Activated CD8-positive, alpha-beta memory T cell treated with anti-CD3 and anti-CD28 coated beads for 36 hours (primary cell): ENCODE measurements around the gene IRS1. TPM values are rescaled to one million over a fixed set of nuclear protein-coding genes. Genes with fewer than 3 reads are reported as not detected.

ENCODE experiments used
- CTCF ChIA-PET: fragments of 350-600 bp; sonication (Branson Sonifier 250); formaldehyde crosslinking; loops from one replicate; lab custom pipeline; 2021; ENCODE audit warnings: antibody characterized with exemption; lab: Charles Lee
- POLR2A ChIA-PET: fragments of 350-600 bp; sonication (Branson Sonifier 250); formaldehyde crosslinking; loops from one replicate; lab custom pipeline; 2021; ENCODE audit warnings: antibody characterized with exemption; lab: Charles Lee
- total RNA-seq, 2 experiments: library from RNA; stranded (reverse); gene quantifications; one replicate each; pipeline ENCODE4 v1.2.3, GENCODE V29; 2021

The IRS1 gene
- total RNA-seq, 2 experiments from 2014 or later, result 3.7 to 4.8 TPM

GRCh38 chr2:226829721-226830631 is 30.4 kb upstream of the IRS1 start:
- ChIA-PET POLR2A (no interaction called here), CTCF (no interaction called here)

GRCh38 chr2:226828191-226828590 is 28.6 kb upstream of the IRS1 start:
- ChIA-PET CTCF (interaction anchor here (0.6 kb wide), 1 partner anchor 1168 kb away, joined by 4 read pairs; no protein-coding TSS in a partner anchor), POLR2A (no interaction called here)

- ChIA-PET CTCF (interaction anchor here (1.4 kb wide), 1 partner anchor 25 kb away, joined by 3 read pairs; the partner anchor contains the start of gene IRS1), POLR2A (no interaction called here)
Measured at GRCh38 chr2:226825056-226825455, 25.4 kb upstream of the IRS1 start.

- POLR2A ChIA-PET, result no interaction called here
Measured at GRCh38 chr2:226818930-226819329, 19.3 kb upstream of the IRS1 start.

GRCh38 chr2:226813148-226813701 is 13.6 kb upstream of the IRS1 start:
- ChIA-PET POLR2A (no interaction called here), CTCF (no interaction called here)

More at GRCh38 chr2:226818930-226819329, 19.3 kb upstream of the IRS1 start:
- CTCF ChIA-PET, result no interaction called here

- ChIA-PET POLR2A (no interaction called here), CTCF (no interaction called here)
Measured at GRCh38 chr2:226803410-226803809, 3.8 kb upstream of the IRS1 start.

GRCh38 chr2:226802573-226802972 is 3.0 kb upstream of the IRS1 start:
- ChIA-PET CTCF (interaction anchor here (0.6 to 1.2 kb wide), 8 partner anchors 9 to 1137 kb away, joined by 3 to 6 read pairs (median 3); no protein-coding TSS in a partner anchor), POLR2A (no interaction called here)

GRCh38 chr2:226800941-226801784 is 1.5 kb upstream of the IRS1 start:
- CTCF ChIA-PET, result interaction anchor here (1.1 to 1.6 kb wide), 2 partner anchors 35 to 585 kb away, joined by 4 to 5 read pairs; partner anchors contain the start of gene RHBDD1
- POLR2A ChIA-PET, result interaction anchor here (1.8 kb wide), 1 partner anchor 34 kb away, joined by 15 read pairs; the partner anchor contains the start of gene RHBDD1

GRCh38 chr2:226799976-226800940 is 638 bp upstream of the IRS1 start:
- CTCF ChIA-PET, result interaction anchor here (0.7 to 1.6 kb wide), 6 partner anchors 11 to 584 kb away, joined by 3 to 5 read pairs (median 3); partner anchors contain the start of gene RHBDD1
- POLR2A ChIA-PET, result interaction anchor here (1.3 to 1.8 kb wide), 2 partner anchors 35 to 37 kb away, joined by 3 to 15 read pairs; partner anchors contain the start of gene RHBDD1

GRCh38 chr2:226798422-226799210 is 1.0 kb downstream of the IRS1 start:
- POLR2A ChIA-PET, result interaction anchor here (0.5 to 1.6 kb wide), 2 partner anchors 37 to 259 kb away, joined by 6 to 9 read pairs; no protein-coding TSS in a partner anchor
- CTCF ChIA-PET, result interaction anchor here (1.2 kb wide), 1 partner anchor 247 kb away, joined by 3 read pairs; no protein-coding TSS in a partner anchor

GRCh38 chr2:226797989-226798421 is 1.6 kb downstream of the IRS1 start:
- ChIA-PET POLR2A (interaction anchor here (0.5 to 1.6 kb wide), 2 partner anchors 37 to 258 kb away, joined by 6 to 9 read pairs; no protein-coding TSS in a partner anchor), CTCF (no interaction called here)

GRCh38 chr2:226797289-226797988 is 2.2 kb downstream of the IRS1 start:
- ChIA-PET CTCF (no interaction called here), POLR2A (interaction anchor here (1.6 kb wide), 1 partner anchor 38 kb away, joined by 9 read pairs; no protein-coding TSS in a partner anchor)

- POLR2A ChIA-PET, result no interaction called here
- CTCF ChIA-PET, result no interaction called here
Measured at GRCh38 chr2:226796840-226797288, 2.8 kb downstream of the IRS1 start.

GRCh38 chr2:226796012-226796839 is 3.4 kb downstream of the IRS1 start:
- ChIA-PET POLR2A (no interaction called here), CTCF (interaction anchor here (0.7 to 1.6 kb wide), 2 partner anchors 11 to 24 kb away, joined by 3 to 5 read pairs; no protein-coding TSS in a partner anchor)
